ENCODE data around the gene PTCHD1.

The PTCHD1 gene

DNA sequence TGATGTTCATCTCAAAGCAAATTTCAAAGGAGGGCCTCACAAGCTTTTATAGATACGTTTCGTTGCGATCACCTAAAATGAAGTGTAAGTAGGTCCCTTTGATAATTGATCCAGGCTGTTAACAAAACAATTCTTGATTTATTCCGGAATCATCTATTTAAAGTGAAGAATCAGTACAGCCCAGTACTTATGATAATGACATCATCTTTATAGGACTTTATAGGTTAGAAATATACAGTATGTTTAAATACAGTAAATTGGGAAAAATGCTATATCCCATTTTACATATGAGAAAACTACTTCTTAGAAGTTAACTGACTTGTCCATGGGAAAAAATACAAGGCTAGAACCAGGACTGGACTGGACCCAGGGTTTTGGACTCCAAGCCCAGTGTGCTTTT lies 3.7 kb downstream of the PTCHD1 start:
- Histone ChIP-seq H3K27me3 (ENCODE audit: low read length) (no peaks in the 10 kb centered on the region), H3K9ac (ENCODE audit: low read length) (no peak overlapping the region), H3K9me3 (ENCODE audit: insufficient read depth, low read length) (no peaks in the 10 kb centered on the region), H3F3A (ENCODE audit: insufficient read depth) (no peaks in the 10 kb centered on the region), H3K4me2 (ENCODE audit: low read depth, low read length, poor library complexity, severe bottlenecking) (no peak overlapping the region), H3K27ac (ENCODE audit: low read depth, low read length) (no peak overlapping the region), H3K36me3 (ENCODE audit: low read length) (no peaks in the 10 kb centered on the region), H3K79me2 (ENCODE audit: insufficient read depth, low read length) (no peaks in the 10 kb centered on the region), H2AFZ (ENCODE audit: low read depth, low read length, severe bottlenecking) (no peak overlapping the region), H4K20me1 (ENCODE audit: low read depth, low read length) (no peaks in the 10 kb centered on the region), H3K9me2 (replicated peaks; ENCODE audit: insufficient read depth, low read length) (no peaks in the 10 kb centered on the region), H3K4me3 (ENCODE audit: insufficient read depth, low read length, poor library complexity, severe bottlenecking) (no peak overlapping the region)
- TF ChIP-seq EZH2phosphoT487 (conservative IDR thresholded peaks at IDR 0.05; ENCODE audit: low read length), result no peak
- TF ChIP-seq, protein P1, sequence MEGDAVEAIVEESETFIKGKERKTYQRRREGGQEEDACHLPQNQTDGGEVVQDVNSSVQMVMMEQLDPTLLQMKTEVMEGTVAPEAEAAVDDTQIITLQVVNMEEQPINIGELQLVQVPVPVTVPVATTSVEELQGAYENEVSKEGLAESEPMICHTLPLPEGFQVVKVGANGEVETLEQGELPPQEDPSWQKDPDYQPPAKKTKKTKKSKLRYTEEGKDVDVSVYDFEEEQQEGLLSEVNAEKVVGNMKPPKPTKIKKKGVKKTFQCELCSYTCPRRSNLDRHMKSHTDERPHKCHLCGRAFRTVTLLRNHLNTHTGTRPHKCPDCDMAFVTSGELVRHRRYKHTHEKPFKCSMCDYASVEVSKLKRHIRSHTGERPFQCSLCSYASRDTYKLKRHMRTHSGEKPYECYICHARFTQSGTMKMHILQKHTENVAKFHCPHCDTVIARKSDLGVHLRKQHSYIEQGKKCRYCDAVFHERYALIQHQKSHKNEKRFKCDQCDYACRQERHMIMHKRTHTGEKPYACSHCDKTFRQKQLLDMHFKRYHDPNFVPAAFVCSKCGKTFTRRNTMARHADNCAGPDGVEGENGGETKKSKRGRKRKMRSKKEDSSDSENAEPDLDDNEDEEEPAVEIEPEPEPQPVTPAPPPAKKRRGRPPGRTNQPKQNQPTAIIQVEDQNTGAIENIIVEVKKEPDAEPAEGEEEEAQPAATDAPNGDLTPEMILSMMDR (IDR thresholded peaks at IDR 0.05; ENCODE audit: insufficient read depth, low read length, poor library complexity, severe bottlenecking), result no peak

DNA sequence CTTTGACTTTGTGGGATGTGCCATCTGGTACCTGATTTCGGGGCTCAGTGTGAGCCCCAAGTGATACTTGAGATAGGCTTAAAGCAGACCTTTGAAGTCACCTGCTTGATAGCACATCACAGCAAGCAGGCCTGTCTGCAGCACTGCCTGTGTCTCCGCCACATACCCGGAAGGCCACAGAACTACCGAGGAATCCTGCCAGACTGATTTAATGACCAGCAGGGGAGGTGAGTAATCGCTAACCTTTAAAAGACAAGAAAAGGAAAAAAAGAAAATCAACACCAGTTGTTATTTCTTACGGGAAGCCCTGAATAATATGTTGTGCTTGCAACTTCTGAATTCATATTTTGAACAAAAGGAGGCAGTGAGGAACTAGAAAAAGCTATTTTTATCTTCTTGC lies 6.8 kb downstream of the PTCHD1 start:
- Histone ChIP-seq H3K79me2 (ENCODE audit: insufficient read depth, low read length) (no peaks in the 10 kb centered on the region), H3K9me3 (ENCODE audit: insufficient read depth, low read length) (no peaks in the 10 kb centered on the region), H3F3A (ENCODE audit: insufficient read depth) (no peaks in the 10 kb centered on the region), H3K4me2 (ENCODE audit: low read depth, low read length, poor library complexity, severe bottlenecking) (no peak overlapping the region), H2AFZ (ENCODE audit: low read depth, low read length, severe bottlenecking) (no peak overlapping the region), H3K27ac (ENCODE audit: low read depth, low read length) (no peak overlapping the region), H3K9ac (ENCODE audit: low read length) (no peak overlapping the region), H3K4me3 (ENCODE audit: insufficient read depth, low read length, poor library complexity, severe bottlenecking) (no peak overlapping the region), H3K27me3 (ENCODE audit: low read length) (no peaks in the 10 kb centered on the region), H3K36me3 (ENCODE audit: low read length) (no peaks in the 10 kb centered on the region), H3K9me2 (replicated peaks; ENCODE audit: insufficient read depth, low read length) (no peaks in the 10 kb centered on the region), H4K20me1 (ENCODE audit: low read depth, low read length) (no peaks in the 10 kb centered on the region)
- no peak for TF ChIP-seq EZH2phosphoT487 (conservative IDR thresholded peaks at IDR 0.05; ENCODE audit: low read length)
- TF ChIP-seq, protein P1 (IDR thresholded peaks at IDR 0.05; ENCODE audit: insufficient read depth, low read length, poor library complexity, severe bottlenecking), result no peak

DNA sequence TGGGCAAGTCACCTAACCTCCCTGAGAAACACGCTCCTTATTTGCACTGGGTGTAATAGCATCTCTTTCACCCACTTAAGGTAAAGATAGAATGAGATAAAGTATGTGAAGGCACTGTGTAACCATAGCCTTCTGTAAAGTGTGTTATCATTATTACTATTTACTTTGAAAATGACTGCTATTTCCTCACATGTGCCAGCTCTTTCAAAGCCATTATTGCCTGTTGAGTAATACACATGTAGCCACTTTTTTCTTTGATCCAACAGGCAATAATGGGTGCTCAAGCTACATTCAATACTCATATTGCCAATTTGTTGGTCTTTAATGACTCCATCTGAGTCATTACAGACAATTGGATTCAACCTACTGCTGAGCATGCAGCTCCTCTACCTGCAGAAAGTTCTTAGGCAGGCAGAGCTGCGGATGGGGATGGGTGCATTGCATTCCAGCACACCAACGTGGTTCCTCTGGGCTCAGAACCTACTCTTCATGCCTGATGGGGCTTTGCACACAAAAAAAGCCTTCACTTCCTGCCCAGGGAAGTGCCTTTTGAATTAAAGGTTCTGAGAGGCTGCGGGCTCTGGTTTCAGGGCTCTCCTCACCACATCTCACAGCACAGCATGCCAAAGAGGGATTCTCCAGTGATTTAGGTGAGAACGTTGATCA lies 9.7 kb downstream of the PTCHD1 start:
- H3K4me2 ChIP-seq (ENCODE audit: low read depth, low read length, poor library complexity, severe bottlenecking), result no peak overlapping the region
- TF ChIP-seq, protein P1 (IDR thresholded peaks at IDR 0.05; ENCODE audit: insufficient read depth, low read length, poor library complexity, severe bottlenecking), result no peak
- TF ChIP-seq EZH2phosphoT487 (conservative IDR thresholded peaks at IDR 0.05; ENCODE audit: low read length), result no peak
- H3F3A ChIP-seq (ENCODE audit: insufficient read depth), result no peaks in the 10 kb centered on the region
- no peak overlapping the region for H3K27ac ChIP-seq (ENCODE audit: low read depth, low read length)
- H3K4me3 ChIP-seq (ENCODE audit: insufficient read depth, low read length, poor library complexity, severe bottlenecking), result no peak overlapping the region
- H3K36me3 ChIP-seq (ENCODE audit: low read length), result no peaks in the 10 kb centered on the region
- H3K79me2 ChIP-seq (ENCODE audit: insufficient read depth, low read length), result no peaks in the 10 kb centered on the region
- H3K9ac ChIP-seq (ENCODE audit: low read length), result no peak overlapping the region
- no peaks in the 10 kb centered on the region for H4K20me1 ChIP-seq (ENCODE audit: low read depth, low read length)
- H3K9me2 ChIP-seq (replicated peaks; ENCODE audit: insufficient read depth, low read length), result no peaks in the 10 kb centered on the region
- H3K27me3 ChIP-seq (ENCODE audit: low read length), result no peaks in the 10 kb centered on the region
- H2AFZ ChIP-seq (ENCODE audit: low read depth, low read length, severe bottlenecking), result no peak overlapping the region
- H3K9me3 ChIP-seq (ENCODE audit: insufficient read depth, low read length), result no peaks in the 10 kb centered on the region
